NCI-H1092 (cell line): ENCODE measurements around the gene ADM2.
A peak's percentile ranks its signal among the peaks of the same experiment; 100 is the strongest.
"Not testable (repeated sequence)": the region's sequence is repeated elsewhere in the genome, so short reads cannot be mapped to it uniquely, and the experiment has no call there.

Source experiments
- DNase-seq: peaks from one replicate; lab custom pipeline; 2025; lab: John Stamatoyannopoulos, UW

The ADM2 gene

DNA sequence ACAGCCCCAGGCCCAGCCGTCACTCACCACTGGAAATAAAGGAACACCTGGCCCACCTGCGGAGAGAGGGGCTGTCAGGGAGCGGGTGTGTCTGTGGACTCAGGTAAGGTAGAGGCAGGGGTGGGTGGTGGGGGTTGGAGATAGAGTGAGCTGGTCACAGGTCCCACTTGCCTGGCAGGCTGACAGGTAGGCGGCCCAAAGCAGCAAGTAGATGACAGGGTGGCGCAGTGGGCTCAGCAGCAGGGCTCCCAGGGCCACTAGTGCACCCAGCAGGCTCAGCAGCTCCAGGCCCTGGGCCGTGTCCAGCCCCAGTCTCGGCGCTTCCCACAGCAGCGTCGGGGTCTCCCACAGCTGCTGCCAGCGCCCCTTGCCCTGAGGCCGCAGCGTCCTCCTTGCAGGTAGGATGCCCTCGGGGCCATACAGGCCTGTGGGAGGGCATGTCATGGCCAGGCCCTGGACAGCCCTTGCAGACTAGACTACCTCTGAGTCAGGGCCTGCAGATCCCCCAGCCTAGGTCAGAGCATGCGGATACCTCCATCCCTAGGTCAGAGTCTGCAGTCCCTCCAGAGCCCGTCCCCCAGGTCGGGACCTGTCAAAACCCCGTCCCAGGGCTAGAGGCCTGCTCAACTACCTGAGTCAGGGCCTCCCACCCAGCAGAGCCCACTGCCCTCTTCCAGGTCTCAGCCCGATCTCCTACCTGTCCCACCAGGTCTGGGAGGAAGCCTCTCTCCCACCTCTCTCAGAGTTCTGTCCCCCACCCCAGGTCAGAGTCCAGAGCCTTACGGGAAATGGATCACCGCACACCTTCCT, 25.5 kb downstream of the ADM2 start:
- DNase-seq, result no peak

DNA sequence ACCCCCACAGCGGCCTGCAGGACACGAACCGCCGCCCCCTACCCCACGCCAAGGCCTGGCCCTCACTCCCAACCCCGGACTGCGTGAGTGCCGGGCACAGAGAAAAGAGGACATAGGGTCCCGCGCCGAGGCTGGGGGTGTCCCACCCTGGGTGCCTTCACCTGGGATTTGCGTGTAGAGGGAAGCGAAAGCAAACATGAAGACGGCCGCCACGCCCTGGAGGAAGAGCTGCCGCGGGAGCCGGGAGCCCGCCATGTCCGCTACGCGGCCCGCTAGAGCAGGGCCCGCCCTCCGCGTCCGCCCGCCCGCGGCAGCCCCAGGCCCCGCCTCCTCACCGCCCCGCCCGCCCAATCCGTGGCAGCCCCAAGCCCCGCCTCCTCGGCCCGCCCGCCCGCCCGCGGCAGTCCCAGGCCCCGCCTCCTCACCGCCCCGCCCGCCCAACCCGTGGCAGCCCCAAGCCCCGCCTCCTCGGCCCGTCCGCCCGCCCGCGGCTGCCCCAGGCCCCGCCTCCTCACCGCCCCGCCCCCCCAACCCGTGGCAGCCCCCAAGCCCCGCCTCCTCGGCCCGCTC, 26.2 kb downstream of the ADM2 start, which contains the start of gene LMF2:
Gene LMF2 (minus strand): TSS at position 282 of the 570 bp plus-strand sequence. CDS start 27 bp downstream, at position 255.
- DNase-seq, result peak; percentile 55

DNA sequence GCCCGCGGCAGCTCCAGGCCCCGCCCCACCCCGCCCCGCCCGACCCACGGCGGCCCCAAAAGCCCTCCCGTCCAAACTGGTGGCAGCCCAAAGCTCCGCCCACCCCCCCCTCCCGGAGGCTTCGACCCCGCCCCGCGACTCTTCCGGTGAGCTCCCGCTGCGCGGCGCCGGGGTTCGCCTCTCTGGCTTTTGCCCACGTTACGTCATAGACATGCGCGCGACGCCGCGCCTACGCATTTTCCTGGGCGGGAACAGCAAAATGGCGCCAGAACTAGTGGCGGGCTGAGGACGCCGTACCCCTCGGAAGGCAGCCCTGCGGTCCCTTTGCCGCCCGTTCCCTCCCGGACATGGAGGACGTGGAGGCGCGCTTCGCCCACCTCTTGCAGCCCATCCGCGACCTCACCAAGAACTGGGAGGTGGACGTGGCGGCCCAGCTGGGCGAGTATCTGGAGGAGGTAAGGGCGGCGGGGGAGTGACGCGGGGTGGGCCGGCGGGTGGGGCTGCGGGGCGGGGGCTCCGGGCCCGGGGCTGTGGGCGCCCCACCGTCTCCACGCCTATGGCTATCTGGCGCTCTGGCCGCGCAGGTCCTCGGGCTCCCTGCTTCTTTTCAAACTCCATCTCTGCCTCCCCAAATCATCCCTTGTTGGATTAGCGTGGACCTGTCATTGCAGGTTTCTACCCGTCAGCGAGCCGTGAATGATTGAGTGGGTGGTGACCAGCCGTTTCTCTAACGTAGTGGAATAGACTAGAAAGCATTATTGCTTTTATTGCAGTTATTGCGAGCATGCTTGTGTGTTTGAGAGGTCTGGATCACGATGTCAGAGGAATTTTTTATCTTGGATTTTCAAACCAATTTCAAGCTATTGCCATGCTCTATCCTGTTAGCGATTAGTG, 26.9 kb downstream of the ADM2 start, which contains the start of gene NCAPH2:
Gene NCAPH2 (plus strand): TSS at position 234 of the 894 bp plus-strand sequence. CDS start 114 bp downstream, at position 348.
- DNase-seq, result peak; percentile 65

DNA sequence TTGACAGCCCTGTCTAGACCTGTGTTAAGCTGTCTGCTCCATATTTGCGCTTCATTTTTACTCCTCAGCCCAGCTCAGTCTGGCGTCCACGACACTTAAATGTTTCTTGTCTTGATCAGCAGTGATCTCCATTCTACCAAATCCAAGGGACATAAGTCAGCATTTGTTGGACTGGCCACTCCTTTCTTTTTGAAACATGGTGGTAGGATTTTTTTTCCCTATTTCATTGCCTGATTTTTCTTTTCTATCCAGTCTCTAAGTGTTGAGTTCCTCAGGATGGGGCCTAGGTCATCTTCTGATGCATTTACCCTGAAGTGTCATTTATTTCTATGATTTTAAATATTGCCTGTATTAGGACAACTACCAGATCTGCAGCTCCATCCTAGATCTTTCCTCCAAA, 27.6 kb downstream of the ADM2 start:
- DNase-seq, result no peak

DNA sequence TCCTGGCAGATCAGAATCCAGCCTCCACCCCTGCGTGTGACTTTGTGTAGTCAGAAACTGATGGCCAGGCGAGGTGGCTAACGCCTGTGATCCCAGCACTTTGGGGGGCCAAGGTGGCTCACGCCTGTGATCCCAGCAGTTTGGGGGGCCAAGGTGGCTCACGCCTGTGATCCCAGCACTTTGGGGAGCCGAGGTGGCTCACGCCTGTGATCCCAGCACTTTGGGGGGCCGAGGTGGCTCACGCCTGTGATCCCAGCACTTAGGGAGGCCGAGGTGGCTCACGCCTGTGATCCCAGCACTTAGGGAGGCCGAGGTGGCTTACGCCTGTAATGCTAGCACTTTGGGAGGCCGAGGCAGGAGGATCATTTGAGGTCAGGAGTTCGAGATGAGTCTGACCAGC, 31.8 kb downstream of the ADM2 start:
- no peak for DNase-seq

DNA sequence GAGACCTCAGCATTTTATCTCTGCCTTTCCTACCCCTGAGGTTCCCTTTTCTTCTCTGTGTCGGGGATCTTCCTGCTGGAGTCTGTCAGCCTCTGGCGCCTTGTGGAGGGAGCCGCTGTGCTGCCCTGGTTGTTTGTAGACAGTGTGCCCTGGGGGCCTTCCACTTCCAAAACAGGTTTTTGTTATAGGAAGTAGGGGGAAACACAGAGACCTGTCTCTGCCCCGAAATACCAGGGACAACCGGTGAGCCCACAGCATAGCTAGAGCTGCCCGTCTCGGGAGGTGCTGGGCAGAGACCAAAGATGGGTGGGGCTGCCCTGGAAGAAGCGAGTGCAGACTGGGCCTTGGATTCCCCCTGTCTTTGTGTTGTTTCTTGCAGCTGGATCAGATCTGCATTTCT, 34.7 kb downstream of the ADM2 start:
- no peak for DNase-seq

DNA sequence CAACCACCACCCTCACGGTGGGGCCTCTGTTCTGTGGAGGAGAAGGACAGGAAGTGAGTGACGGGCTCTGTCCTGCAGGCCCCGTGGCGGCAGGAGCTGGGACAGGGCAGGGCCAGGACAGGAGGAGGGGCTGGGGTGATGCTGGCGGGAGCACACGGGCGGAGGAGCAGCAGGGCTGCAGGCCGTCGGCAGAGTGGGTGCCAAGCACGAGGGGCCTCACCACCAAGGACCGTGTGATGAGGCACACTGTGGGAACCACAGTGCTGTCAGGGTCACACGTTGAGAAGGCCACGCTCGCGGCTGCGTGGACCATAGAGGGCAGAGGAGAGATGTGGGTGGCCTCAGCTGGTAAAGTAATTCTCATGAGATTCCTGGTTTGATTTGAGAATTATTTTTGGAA, 35.5 kb downstream of the ADM2 start:
- DNase-seq, result no peak

DNA sequence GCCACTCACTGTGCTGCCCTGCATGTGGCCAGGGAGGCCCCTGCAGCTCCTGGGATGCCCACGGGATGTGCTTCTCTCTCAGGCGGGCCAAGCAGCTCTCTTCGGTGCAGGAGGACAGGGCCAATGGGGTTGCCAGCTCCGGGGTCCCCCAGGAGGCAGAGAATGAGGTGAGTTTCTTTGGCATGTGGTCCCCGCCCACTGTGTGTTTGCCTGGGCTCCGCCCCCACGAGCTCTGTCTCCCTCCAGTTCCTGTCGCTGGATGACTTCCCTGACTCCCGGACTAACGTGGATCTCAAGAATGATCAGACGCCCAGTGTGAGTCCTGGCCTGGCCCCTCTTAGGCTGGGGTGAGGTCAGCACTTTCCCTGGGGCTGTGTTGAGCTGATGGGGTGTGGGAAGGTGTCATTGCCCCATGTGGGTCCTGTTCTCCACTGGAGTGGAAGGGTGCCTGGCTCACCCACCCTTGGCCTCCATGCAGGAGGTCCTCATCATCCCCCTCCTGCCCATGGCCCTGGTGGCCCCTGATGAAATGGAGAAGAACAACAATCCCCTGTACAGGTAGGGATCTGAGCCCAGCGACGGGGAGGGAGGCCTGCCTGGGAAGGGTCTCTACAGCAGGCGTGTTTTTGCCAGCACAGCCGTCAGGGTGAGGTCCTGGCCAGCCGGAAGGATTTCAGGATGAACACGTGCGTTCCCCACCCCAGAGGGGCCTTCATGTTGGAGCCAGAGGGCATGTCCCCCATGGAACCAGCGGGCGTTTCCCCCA, 36.3 kb downstream of the ADM2 start:
- DNase-seq, result no peak

DNA sequence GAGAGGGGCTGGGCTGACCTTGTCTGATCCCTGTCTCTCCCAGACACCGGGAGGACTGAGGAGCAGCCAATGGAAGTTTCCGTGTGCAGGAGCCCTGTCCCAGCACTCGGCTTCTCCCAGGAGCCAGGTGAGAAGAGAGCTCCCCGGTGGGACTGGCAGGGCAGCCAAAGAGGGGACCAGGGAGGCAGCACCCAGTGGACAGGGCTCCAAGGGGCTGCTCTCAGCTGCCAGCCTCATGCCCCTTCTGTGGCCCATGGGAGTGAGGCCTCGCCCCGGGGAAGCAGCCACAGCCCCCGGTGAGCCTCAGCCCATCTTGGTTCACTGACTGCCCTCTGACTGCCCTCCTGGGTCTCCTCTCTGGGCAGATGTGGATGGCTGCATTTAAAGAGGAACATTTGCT, 37.3 kb downstream of the ADM2 start:
- no peak for DNase-seq

DNA sequence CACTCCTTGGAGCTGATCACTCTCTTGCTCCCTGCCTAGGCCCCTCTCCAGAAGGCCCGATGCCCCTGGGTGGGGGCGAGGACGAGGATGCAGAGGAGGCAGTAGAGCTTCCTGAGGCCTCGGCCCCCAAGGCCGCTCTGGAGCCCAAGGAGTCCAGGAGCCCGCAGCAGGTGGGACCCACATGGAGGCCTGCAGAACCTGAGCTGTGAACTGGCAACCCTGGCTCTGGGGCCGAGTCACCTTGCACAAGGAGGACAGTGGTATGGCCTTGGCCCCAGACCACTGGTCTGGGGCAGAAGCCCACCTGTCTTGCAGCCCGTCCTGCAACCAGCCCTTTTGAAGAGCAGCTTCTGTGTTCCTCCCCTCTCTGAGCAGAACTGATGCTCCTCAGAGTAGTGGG, 37.8 kb downstream of the ADM2 start:
- no peak for DNase-seq

DNA sequence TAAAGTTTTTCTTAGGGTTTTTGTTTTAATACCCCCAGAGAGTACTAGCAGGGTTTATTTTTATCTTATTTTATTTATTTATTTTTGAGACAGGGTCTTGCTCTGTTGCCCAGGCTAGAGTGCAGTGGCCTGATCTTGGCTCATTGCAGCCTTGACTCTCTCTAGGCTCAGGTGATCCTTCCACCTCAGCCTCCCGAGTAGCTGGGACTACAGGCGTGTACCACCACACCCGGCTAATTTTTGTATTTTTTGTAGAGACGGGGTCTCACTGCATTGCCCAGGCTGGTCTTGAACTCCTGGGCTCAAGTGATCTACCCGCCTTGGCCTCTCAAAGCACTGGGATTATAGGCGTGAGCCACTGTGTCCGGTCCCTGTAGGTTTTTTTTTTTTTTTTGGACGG, 38.8 kb downstream of the ADM2 start:
- not testable (repeated sequence) for DNase-seq

DNA sequence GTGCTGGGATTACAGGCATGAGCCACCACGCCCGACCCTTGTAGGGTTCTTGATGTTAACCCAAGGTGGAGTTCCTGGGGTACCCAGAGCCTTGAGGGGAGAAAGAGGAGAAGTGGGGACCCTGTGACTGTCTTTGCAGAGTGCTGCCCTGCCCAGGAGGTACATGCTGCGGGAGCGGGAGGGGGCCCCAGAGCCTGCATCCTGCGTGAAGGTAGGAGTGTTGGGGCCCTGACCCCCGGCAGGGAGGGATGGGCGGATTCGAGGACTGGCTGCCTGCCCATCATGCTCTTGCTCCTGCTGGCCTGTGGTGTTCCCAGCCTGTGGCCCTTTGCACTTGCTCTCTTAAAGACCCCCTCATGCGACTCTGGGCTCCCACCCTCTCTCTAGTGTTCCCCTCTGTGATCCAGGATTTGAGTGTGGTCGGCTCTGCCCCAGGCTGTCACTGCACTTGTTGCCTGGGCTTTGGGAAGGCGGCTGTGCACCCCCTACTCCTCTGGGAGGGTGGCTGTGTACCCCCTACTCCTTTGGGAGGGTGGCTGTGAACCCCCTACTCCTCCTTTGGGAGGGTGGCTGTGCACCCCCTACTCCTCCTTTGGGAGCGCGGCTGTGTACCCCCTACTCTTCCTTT, 39.6 kb downstream of the ADM2 start:
- DNase-seq, result no peak

DNA sequence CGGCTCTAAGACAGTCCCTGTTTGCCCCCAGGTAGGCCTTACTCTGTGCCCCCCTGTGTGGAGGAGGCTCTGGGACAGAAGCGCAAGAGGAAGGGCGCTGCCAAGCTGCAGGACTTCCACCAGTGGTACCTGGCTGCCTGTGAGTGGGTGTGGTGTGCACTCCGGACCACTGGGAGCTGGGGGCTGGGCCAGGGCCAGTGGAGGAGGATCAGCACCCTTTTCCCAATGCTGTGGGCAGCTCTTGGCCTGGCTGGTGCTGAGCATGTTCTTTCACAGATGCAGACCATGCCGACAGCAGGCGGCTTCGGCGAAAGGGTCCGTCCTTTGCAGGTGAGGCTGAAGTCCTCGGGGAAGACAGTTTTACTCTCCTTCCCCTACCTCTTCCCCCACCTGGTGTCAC, 40.4 kb downstream of the ADM2 start:
- no peak for DNase-seq

DNA sequence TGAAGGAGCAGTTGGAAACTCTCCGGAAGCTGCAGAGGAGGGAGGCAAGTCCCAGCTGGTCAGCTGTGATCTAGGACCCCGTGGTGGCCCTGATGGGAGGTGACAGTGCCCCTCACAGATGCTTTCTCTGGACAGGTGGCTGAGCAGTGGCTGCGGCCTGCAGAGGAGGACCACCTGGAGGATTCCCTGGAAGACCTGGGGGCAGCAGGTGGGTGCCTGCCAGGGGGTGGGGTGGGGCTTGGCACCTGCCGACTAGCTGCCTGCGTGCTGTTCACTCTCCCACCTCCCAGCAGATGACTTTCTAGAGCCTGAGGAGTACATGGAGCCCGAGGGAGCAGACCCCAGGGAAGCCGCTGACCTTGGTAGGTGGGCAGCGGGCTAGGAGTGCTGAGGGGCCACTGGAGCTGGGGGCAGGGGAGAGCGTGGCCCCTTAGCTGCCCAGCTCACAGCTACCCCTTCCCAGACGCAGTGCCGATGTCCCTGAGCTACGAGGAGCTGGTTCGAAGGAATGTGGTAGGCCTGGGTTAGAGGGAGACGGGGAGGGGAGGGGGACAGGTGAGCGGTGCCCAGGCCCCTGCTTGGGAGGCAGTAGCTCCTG, 41.0 kb downstream of the ADM2 start:
- no peak for DNase-seq

DNA sequence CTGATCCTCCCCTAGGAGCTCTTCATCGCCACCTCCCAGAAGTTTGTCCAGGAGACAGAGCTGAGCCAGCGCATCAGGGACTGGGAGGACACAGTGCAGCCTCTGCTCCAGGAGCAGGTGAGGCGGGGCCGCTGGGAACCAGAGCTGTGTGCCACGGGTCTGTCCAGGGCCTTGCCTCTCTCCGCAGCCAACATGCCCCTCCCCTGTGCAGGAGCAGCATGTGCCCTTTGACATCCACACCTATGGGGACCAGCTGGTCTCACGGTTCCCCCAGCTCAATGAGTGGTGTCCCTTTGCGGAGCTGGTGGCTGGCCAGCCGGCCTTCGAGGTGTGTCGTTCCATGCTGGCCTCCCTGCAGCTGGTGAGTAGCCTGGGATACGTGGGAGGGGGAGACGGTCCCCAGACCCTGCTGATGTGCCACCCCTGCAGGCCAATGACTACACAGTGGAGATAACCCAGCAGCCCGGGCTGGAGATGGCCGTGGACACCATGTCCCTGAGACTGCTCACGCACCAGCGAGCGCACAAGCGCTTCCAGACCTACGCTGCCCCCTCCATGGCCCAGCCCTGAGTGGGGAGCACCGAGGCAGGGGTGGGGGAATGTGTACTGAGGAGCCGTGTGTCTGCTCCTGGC, 41.6 kb downstream of the ADM2 start:
- no peak for DNase-seq

DNA sequence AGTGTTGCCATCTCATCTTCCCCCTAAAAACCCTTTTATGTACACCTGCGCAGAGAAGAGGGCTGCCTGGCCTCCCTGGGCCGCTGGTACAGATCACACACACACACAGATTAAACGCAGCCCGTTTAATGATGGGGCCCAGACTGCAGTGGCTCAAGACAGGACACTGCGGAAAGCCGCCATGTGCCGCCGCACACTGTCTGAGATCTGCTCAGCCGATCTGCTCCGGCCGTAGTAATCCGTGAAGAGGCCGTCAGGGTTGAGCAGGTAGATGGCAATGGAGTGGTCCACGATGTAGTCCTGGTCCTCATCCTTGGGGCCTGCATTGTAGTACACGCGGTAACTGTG, 42.1 kb downstream of the ADM2 start:
- DNase-seq, result no peak

DNA sequence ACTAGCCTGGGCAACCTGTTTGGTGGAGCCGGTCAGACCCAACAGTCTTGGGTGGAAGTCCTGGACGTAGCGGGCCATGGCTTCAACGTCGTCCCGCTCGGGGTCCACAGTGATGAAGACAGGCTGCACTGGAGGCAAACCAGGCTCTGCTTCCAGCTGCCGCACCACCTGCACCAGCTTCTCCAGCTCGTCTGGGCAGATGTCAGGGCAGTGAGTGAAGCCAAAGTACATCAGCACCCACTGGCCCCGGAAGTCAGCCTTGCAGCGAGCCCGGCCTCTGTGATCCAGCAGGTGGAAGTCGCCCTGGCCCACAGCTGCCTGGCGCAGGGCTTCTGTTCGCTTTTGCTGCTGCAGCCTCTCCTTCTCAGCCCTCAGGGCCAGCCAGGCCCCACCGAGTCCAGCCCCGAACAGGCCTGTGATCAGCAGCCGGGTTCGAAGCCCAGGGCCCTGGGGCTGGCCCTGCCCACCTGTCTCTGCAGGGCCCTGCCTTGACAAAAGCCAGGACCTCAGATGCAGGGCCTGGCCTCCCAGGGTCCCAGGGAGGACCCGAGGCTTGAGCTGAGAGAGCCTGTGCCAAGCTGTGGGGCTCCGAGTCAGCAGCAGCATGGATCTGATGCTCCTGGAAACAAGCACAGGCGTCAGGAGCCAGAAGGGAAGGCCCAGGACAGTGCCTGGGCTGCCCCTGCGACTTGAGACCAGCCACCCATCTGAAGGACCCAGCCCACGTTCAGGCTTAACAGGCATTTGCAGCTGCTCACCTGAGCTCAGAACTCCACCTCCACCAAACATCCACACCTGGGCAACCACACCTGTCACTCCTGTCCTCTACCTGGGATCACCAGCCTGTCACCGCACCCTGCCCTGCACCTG, 42.7 kb downstream of the ADM2 start:
- no peak for DNase-seq

DNA sequence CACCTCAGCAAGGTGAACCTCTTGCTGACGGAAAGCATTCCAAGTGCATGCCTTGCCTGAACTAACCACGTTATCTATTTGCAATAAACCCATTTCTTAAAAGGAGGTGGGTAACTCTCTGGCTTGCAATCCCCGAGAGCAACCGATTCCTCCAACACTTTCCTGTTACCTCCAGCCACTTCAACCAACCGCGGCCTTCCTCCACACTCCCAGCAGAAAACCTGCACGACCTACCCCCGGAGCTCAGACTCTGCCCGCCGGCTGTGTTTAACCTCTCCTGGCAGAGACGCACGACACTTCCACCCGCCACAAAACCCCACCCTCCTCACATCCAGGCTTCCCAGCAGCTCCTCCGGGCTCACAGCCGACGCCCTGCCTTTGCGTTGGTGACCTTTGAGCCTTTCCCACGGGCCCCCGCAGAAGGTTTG, 43.3 kb downstream of the ADM2 start:
- no peak for DNase-seq

DNA sequence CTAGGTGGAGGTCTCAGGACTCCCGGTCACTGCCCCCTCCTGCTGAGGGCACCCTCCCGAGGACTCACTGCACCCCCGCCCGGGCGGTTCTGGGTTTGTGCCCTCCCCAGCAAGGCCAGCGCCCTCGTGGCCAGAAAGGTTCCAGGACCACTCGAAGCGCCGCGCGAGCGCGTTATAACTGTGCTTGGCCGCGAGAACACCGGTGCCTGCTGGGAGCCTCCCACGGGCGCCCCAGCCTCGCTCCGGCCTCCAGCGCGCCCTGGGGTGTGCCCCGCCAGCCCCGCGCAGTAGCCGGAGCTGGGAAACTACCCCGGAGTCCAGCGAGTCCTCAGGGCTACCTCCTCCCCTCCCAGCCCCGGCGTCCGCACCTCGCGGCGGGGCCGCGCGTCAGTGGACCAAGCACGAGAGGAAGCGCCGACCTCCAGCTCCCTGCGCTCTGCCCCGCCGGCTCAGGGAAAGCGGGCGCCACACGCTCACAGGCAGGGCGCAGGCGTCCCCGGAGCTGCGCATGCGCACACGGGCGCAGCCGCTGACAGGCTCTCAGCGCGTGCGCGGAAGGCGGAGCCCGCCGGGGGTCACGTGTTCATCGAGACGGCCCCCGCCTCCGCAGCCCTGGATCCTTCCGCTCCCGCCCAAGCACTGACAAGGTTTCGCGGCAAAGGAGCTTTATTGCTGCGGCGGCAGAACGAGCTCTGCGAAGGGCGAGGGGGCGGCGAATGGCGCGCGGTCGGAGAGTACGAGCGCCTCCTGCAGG, 43.9 kb downstream of the ADM2 start, which contains the start of gene SCO2:
Gene SCO2 (minus strand): TSS at position 495 of the 754 bp plus-strand sequence. CDS start 1,187 bp downstream, outside the sequence.
- DNase-seq, result peak; percentile 74
